Right kidney (tissue), 1 donor: ENCODE measurements around the gene KLHL24.
A peak's percentile ranks its signal among the peaks of the same experiment; 100 is the strongest.
"Not testable (repeated sequence)": the region's sequence is repeated elsewhere in the genome, so short reads cannot be mapped to it uniquely, and the experiment has no call there.

ENCODE experiments used
- DNase-seq: peaks from one replicate; pipeline ENCODE4 v3.0.0-alpha.2; 2016

KLHL24 gene

DNA sequence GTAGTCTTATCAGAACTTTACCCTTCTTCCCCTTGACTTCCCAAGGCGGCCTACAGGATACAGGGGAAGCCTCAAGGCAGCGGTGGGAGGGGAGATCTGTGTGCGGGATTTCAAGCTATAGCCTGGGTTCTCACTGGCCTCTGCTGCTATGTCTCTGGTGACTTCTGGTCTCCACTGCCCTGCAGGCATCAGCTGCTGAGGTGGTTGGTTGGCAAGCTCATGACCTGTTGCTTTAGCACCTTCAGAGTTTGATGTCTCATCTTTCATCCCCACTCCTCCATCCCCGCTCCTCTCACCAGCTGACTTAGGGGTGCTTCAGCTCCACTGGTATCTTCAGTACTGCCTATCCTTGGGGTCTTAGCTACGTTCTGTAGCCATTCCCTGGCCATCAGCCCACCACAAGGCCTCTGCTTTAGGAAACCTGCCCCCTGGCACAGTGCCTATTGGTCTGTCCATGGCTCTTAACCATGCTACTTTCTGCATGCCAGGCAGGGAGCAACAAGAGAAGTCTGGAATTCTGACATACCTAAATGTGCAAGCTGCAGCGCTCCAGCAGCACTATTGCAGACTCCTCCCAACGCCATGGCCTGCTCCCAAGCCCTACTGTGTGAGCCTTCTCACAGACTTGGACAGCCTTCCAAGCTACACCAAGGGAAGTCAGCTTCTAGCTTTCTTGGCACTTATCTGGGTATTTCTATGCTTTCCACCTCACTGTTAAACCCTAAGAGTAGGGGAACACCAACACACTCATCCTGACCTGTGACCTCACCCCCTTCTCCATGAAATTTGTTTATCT, 60.3 kb downstream of the KLHL24 start:
- DNase-seq = no peak

DNA sequence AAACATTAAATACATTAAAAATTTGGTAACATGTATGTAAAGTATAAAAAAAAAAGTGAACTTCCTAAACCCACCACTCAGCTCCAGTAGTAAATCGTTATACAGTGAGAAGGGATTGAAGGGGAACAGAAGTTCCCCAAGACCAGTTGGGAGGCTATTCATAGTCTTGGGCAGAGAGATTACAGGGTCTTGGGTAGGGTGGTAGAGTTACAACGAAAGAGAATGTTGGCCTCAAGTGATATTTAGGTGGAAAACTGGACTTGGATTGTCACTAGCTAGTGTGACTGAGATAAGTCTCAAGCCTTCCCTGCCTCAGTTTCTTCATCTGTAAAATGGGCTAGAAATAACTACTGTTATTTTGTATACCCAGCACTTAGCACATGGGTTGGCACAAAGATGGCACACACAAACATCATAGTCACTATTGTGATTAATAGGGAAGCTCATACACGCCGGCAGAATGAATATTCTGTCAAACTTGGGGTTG, 61.7 kb downstream of the KLHL24 start:
- DNase-seq = no peak

- peak; percentile 98 for DNase-seq
These were observed 62.3 kb downstream of the KLHL24 start, which contains the start of gene YEATS2 for GRCh38 chr3:183697610-183698317. Gene YEATS2, plus strand, starts transcription at chr3:183697797. Its CDS starts 17,366 bp downstream, at chr3:183715163.

DNA sequence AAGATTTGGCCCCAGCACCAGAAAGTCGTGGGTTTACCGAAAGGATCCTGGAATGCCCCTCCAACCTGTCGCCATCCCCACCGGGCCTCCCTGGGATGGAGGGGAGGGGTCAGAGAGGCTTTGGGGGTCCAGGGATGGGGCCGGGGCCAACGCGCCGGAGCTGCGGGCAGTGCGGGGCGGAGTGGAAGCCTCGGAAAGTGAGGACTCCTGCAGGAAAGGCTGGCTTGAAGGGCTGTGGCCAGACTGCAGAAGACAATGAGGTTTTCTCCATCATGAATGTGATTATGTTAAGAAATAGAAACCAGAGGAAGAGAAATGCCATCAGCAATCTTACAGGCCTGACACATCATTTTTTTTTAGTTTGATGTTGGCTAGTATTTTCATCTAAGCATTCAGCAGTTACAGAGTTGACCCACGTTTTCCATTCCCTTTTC, 62.9 kb downstream of the KLHL24 start:
- no peak for DNase-seq

DNA sequence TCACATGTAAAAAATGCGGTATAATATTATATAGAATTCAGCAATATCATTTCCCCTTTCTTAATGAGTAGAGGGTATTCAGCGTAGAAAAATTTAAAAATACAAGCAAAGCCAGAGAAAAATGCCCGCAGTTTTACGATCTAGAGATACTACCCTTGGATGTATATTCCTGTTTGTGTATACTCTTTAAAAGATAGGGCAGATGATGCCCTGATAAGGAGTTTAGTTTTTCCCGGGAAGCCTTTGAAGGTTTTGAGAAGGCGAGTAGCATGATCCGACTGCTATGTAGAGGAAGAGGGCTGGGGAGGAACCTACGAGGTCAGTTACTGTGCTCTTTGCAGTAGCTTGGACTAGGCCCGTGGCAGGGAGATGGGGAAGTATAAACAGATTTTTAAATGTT, 63.3 kb downstream of the KLHL24 start:
- DNase-seq = peak; percentile 35

GRCh38 chr3:183699238-183699947, 64.0 kb downstream of the KLHL24 start:
- no peak for DNase-seq

GRCh38 chr3:183701744-183702143, 66.3 kb downstream of the KLHL24 start:
- no peak for DNase-seq

DNA sequence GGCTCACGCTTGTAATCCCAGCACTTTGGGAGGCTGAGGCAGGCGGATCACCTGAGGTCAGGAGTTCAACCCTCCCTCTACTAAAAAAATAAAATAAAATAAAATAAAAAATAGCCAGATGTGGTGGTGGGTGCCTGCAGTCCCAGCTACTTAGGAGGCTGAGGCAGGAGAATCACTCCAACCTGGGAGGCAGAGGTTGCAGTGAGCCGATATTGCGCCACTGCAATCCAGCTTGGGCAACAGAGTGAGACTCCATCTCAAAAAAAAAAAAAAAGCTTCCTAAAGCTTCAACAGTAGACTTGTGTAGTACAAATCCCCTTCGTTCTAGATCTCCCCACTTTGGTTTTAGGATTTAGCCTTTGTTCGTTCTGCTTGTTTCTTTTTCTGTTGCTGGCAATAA, 68.5 kb downstream of the KLHL24 start:
- DNase-seq = not testable (repeated sequence)

- DNase-seq = no peak
These were observed 74.8 kb downstream of the KLHL24 start for GRCh38 chr3:183710231-183710630.

GRCh38 chr3:183711516-183711915, 76.1 kb downstream of the KLHL24 start:
- DNase-seq = no peak

- DNase-seq = no peak
These were observed 79.2 kb downstream of the KLHL24 start for GRCh38 chr3:183714622-183715021.

GRCh38 chr3:183718012-183718411, 82.6 kb downstream of the KLHL24 start:
- DNase-seq = no peak

DNA sequence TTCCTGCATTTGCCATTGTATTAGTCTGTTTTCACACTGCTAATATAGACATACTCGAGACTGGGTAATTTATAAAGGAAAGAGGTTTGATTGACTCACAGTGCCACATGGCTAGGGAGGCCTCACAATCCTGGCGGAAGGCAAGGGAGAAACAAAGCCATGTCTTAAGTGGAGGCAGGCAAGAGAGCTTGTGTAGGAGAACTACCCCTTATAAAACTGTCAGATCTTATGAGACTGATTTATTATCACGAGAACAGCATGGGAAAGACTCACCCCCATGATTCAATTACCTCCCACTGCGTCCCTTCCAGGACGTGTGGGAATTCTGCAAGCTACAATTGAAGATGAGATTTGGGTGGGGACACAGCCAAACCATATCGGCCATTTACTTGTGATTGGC, 90.0 kb downstream of the KLHL24 start:
- DNase-seq = no peak

DNA sequence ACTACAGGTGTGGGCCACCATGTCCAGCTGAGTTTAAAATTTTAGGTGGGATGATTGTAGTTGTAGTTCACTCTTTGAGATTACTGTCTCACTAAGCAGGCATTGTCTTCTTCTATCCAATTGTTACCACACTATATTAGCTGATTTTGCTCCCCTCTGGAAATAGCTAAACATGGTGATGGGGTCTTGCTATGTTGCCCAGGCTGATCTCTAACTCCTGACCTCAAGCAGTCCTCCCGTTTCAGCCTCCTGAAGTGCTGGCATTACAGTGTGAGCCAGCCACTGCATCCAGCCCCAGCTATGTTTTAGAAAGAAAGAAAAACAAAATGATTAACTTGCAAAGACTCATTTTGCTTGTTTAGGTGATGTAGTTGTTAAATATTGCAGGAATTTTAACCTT, 92.8 kb downstream of the KLHL24 start:
- no peak for DNase-seq

- DNase-seq = no peak
These were observed 94.9 kb downstream of the KLHL24 start for GRCh38 chr3:183730361-183730760.

DNA sequence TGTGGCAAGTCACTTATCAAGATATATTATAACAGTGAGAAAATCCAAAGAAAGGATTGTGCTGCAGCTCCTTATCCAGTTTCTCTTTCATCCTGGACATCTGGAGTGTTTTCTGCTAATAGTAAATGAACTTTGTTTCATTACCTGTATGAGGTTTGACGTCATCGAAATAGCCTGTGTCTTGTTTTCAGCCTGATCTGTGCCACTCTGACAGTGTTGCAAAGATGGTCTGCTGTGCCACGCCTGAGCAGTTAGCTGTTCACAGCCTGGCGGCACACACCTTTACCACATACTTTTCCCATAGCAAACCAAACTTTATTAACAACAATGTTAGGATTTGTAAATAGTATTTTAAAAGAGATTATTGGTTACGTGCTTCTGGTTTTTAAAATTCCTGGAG, 96.2 kb downstream of the KLHL24 start:
- no peak for DNase-seq

DNA sequence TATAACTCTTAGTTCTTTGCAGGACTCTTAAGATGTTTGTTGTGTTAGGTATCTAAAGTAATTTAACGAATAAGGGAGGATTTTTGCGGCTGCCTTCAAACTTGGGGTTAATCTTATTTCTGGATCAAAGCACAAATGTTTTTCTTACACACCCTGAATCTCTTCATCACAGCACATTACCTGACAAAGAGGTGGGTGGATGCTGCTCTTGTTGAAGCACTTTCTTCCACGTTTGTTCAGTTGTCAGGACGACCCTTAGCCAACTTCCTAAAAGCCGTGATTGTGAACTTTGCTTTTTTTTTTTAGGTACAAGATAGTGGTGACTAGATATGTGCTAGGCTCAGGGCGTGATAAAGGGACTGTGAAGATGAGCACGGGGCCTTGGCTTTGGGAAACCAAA, 98.1 kb downstream of the KLHL24 start:
- no peak for DNase-seq
